ENCODE measurements around the gene USP4. TPM values are rescaled to one million over a fixed set of nuclear protein-coding genes. Genes with fewer than 3 reads are reported as not detected.

USP4 gene
- polyA plus RNA-seq, 3 donors = 68.6 to 125 (median 78.9) TPM

DNA sequence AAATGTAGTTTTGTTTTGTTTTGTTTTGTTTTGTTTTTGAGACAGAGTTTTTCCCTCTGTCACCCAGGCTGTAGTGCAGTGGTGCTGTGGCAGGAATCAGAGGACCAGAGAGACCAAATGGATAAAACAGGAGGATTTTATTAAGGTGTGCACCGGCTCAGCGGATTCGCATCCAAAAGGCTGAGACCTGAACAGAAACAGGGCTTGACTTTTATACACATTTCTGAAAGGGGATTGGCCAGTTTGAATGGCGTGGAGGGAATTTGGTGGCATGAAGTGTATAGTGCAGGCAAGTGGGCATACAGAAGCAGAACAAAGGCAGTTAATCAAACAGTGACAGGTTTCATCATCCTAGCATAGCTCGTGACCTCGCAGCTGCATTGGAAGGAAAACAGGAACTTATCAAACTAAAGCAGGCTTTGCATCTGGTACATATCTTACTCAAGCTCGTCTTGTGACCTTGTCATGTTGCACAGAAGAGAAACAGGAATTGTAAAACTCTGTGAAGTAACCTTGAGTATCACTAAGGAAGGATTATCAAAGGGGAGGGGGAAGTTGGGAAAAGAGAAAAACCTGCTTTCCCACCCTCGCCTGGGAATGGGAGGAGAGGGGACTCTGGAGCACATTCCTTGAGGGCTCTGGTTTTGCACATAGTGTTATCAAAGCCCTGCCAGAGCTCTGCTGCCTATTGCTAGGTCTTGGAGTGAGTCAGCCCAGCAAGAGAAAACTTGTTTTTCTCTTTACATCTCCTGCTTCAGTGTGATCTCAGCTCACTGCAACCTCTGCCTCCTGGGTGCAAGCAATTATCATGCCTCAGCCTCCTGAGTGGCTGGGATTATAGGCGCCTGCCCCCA, 101.4 kb downstream of the USP4 start:
- Mint-ChIP-seq H3K4me1 (peaks cover 23% of the 10 kb centered on the region), H3K4me3 (peak overlapping the region; percentile 43 to 60), H3K36me3 (peaks cover 0 to 2% of the 10 kb centered on the region in 2 donors), H3K27me3 (ENCODE audit: low read depth in 3 of 3) (peaks cover 0 to 2% (median 0%) of the 10 kb centered on the region in 3 donors), H3K9me3 (peaks cover 3 to 24% (median 16%) of the 10 kb centered on the region in 7 donors), H3K27ac (peak overlapping the region; percentile 96 to 98 (median 97))
- Histone ChIP-seq H3K4me2 (replicated peaks; ENCODE audit: extremely low read depth, low read length, poor library complexity, severe bottlenecking) (peak overlapping the region; percentile 59), H3K79me2 (ENCODE audit: insufficient read depth, low read length) (no peaks in the 10 kb centered on the region), H3K9me3 (replicated peaks in 1 of 2; ENCODE audit: control insufficient read depth in 1 of 2, insufficient read depth in 1 of 2, low read length in 2 of 2) (peaks cover 11 to 26% of the 10 kb centered on the region in 2 donors), H3K4me3 (replicated peaks in 1 of 3; ENCODE audit: low read depth in 2 of 3, low read length in 3 of 3) (peak overlapping the region in 1 of 3 experiments; percentile 41), H3K27ac (ENCODE audit: low read depth in 1 of 2, low read length in 2 of 2) (peak overlapping the region; percentile 96 to 99), H3K27me3 (ENCODE audit: control insufficient read depth in 2 of 2, insufficient read depth in 2 of 2, low read length in 2 of 2) (no peaks in the 10 kb centered on the region), H3K4me1 (ENCODE audit: control insufficient read depth in 1 of 2, insufficient read depth in 2 of 2, low read length in 2 of 2) (peaks cover 30% of the 10 kb centered on the region in 2 donors), H3K36me3 (replicated peaks in 1 of 2; ENCODE audit: control insufficient read depth in 1 of 2, insufficient read depth in 2 of 2, low read length in 2 of 2) (no peaks in the 10 kb centered on the region), H3K9ac (ENCODE audit: insufficient read depth, low read length, poor library complexity, severe bottlenecking) (peak overlapping the region; percentile 52), H4K20me1 (ENCODE audit: insufficient read depth, low read length) (no peaks in the 10 kb centered on the region), H2AFZ (ENCODE audit: insufficient read depth, low read depth, low read length, poor library complexity, severe bottlenecking) (no peak overlapping the region)
- intact Hi-C loops (cut with micrococcal nuclease) = no loop called here
- 27% methylated on average over 5 of the region's 9 CpGs for WGBS (ENCODE audit: insufficient coverage)
- peak; percentile 93 to 99 (median 98) for DNase-seq
- no peak for TF ChIP-seq CTCF (IDR thresholded peaks at IDR 0.05)

DNA sequence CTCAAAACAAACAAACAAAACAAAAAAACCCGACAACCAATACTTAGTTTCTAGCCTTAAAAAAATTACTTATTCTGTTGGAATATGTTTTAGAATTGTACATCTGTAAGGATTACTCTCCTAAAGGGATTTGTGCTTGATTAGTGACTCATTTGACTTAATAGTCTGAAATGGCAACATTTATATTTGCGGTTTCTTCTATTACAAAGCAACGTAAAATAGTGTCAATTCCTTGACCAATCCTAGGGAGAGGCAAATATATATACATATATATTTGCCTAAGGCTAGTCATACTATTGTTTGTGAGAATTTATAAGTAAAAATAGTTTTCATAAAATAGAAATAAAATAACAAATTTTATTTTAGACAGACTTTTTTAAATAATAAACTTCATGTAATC, 102.5 kb downstream of the USP4 start:
- Histone ChIP-seq H3K36me3 (replicated peaks in 1 of 2; ENCODE audit: control insufficient read depth in 1 of 2, insufficient read depth in 2 of 2, low read length in 2 of 2) (no peaks in the 10 kb centered on the region), H2AFZ (ENCODE audit: insufficient read depth, low read depth, low read length, poor library complexity, severe bottlenecking) (no peak overlapping the region), H3K4me3 (replicated peaks in 1 of 3; ENCODE audit: low read depth in 2 of 3, low read length in 3 of 3) (no peak overlapping the region), H3K27ac (ENCODE audit: low read depth in 1 of 2, low read length in 2 of 2) (peak overlapping the region in 1 of 2 donors; percentile 99), H3K27me3 (ENCODE audit: control insufficient read depth in 2 of 2, insufficient read depth in 2 of 2, low read length in 2 of 2) (no peaks in the 10 kb centered on the region), H3K4me1 (ENCODE audit: control insufficient read depth in 1 of 2, insufficient read depth in 2 of 2, low read length in 2 of 2) (peaks cover 30% of the 10 kb centered on the region in 2 donors), H3K9ac (ENCODE audit: insufficient read depth, low read length, poor library complexity, severe bottlenecking) (no peak overlapping the region), H4K20me1 (ENCODE audit: insufficient read depth, low read length) (no peaks in the 10 kb centered on the region), H3K4me2 (replicated peaks; ENCODE audit: extremely low read depth, low read length, poor library complexity, severe bottlenecking) (no peak overlapping the region), H3K9me3 (replicated peaks in 1 of 2; ENCODE audit: control insufficient read depth in 1 of 2, insufficient read depth in 1 of 2, low read length in 2 of 2) (peaks cover 23 to 35% of the 10 kb centered on the region in 2 donors), H3K79me2 (ENCODE audit: insufficient read depth, low read length) (no peaks in the 10 kb centered on the region)
- intact Hi-C loops (cut with micrococcal nuclease) = no loop called here
- H3K4me1 Mint-ChIP-seq = peaks cover 23% of the 10 kb centered on the region
- TF ChIP-seq CTCF (IDR thresholded peaks at IDR 0.05) = no peak
- WGBS (ENCODE audit: insufficient coverage) = no CpG with 5 or more reads among the region's 3 CpGs
- no peak for DNase-seq
- H3K27ac Mint-ChIP-seq = no peak overlapping the region
- no peak overlapping the region for H3K4me3 Mint-ChIP-seq
- peaks cover 0 to 2% of the 10 kb centered on the region in 2 donors for H3K36me3 Mint-ChIP-seq
- peaks cover 11 to 35% (median 27%) of the 10 kb centered on the region in 7 donors for H3K9me3 Mint-ChIP-seq
- peaks cover 0 to 2% (median 0%) of the 10 kb centered on the region in 3 donors for H3K27me3 Mint-ChIP-seq (ENCODE audit: low read depth in 3 of 3)

Measured in CD14-positive monocyte (primary cell).